Measurements from ENCODE around the gene MICAL3. TPM values are rescaled to one million over a fixed set of nuclear protein-coding genes. Genes with fewer than 3 reads are reported as not detected.

MICAL3 gene
- total RNA-seq, 1 donor from 2014 or later, result 103 TPM

GRCh38 chr22:17943533-17944249, 80.7 kb downstream of the MICAL3 start:
- no peak overlapping the region for H3K4me3 Mint-ChIP-seq
- H3K4me1 Mint-ChIP-seq, result peaks cover 64% of the 10 kb centered on the region
- no peaks in the 10 kb centered on the region for H3K9me3 Mint-ChIP-seq
- H3K27ac Mint-ChIP-seq, result peak overlapping the region; percentile 47
- no peaks in the 10 kb centered on the region for H3K27me3 Mint-ChIP-seq (ENCODE audit: low read depth)
- DNase-seq (ENCODE audit: low spot score in 2 of 2, unreplicated experiment in 2 of 2), result no peak
- no peak for TF ChIP-seq CTCF (IDR thresholded peaks at IDR 0.05; ENCODE audit: unreplicated experiment)
- H3K36me3 Mint-ChIP-seq, result no peaks in the 10 kb centered on the region

- peak overlapping the region; percentile 11 for H3K27ac Mint-ChIP-seq
- no peak for TF ChIP-seq CTCF (IDR thresholded peaks at IDR 0.05; ENCODE audit: unreplicated experiment)
- peaks cover 70% of the 10 kb centered on the region for H3K4me1 Mint-ChIP-seq
- H3K36me3 Mint-ChIP-seq, result no peaks in the 10 kb centered on the region
- H3K27me3 Mint-ChIP-seq (ENCODE audit: low read depth), result no peaks in the 10 kb centered on the region
- no peak for DNase-seq (ENCODE audit: low spot score in 2 of 2, unreplicated experiment in 2 of 2)
- no peaks in the 10 kb centered on the region for H3K9me3 Mint-ChIP-seq
- H3K4me3 Mint-ChIP-seq, result no peak overlapping the region
These were observed 81.6 kb downstream of the MICAL3 start for GRCh38 chr22:17942721-17943120.

DNA sequence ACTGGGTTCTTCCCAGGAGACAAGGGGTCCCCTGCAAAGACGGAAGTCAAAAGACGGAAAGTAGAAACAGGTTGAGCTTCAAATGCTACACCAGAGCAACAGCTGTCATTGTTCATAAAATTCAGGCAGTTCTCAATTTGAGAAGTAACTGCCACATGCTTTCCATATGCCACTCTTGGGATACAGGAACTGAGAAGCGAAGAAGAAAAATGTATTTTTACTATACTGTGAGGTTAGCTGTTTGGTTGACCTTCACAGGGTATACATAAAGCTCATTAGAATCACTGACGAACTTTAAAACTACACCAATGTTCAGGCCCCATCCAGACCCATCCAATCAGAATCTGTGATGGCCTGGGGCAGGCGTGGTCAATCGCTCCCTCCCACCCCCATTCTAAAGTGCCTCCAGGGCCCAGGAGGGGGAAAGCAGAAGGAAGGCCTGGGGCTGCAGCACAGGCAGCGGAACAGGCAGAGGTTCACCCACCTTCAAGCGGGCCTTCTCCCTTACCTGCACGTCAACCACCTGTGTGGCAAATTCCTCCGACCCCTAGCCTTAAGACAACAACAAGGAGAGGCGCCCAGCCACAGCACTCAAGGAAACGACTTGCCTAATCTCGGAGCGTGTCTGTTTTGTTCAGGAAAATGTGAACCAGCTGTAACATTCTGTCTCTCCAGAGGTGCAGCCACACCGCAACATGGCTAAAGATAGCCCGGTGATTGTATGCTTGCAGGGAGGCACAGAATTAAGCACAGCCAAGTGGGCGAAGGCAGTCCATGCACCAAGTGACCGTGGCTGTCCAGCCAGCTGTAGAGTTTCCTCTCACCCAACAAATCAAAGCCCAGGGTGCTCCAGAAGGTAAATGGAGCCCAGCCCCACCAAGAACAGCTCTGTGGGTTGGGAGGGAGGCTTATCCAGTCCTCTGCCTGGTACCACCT, 82.6 kb downstream of the MICAL3 start:
- Mint-ChIP-seq H3K9me3 (no peaks in the 10 kb centered on the region), H3K27ac (peak overlapping the region; percentile 7), H3K4me3 (no peak overlapping the region), H3K27me3 (ENCODE audit: low read depth) (no peaks in the 10 kb centered on the region), H3K36me3 (peaks cover 5% of the 10 kb centered on the region), H3K4me1 (peaks cover 65% of the 10 kb centered on the region)
- no peak for DNase-seq (ENCODE audit: low spot score in 2 of 2, unreplicated experiment in 2 of 2)
- TF ChIP-seq CTCF (IDR thresholded peaks at IDR 0.05; ENCODE audit: unreplicated experiment), result no peak

DNA sequence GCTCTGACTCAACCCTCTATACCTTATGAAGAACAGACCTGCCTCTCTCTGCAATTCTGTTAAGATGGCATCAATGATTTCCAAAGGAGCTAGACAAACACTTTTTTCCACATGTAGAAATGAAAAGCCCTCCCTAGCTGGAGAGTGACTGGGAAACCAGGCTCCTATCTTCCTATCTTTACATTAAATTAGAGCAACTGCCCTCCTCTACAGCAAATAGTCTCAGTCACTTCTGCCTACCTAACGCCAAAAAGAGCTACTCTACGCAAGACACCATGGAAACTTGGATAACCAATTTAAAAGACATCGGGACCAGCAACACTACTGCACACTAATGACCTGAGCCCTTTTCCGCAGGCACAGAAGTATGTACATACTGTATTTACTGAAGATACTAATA, 84.8 kb downstream of the MICAL3 start:
- H3K27ac Mint-ChIP-seq, result no peak overlapping the region
- no peaks in the 10 kb centered on the region for H3K27me3 Mint-ChIP-seq (ENCODE audit: low read depth)
- peaks cover 11% of the 10 kb centered on the region for H3K9me3 Mint-ChIP-seq
- TF ChIP-seq CTCF (IDR thresholded peaks at IDR 0.05; ENCODE audit: unreplicated experiment), result no peak
- DNase-seq (ENCODE audit: low spot score in 2 of 2, unreplicated experiment in 2 of 2), result no peak
- H3K36me3 Mint-ChIP-seq, result peaks cover 11% of the 10 kb centered on the region
- peaks cover 46% of the 10 kb centered on the region for H3K4me1 Mint-ChIP-seq
- no peak overlapping the region for H3K4me3 Mint-ChIP-seq

- H3K27ac Mint-ChIP-seq, result no peak overlapping the region
- no peaks in the 10 kb centered on the region for H3K27me3 Mint-ChIP-seq (ENCODE audit: low read depth)
- H3K4me1 Mint-ChIP-seq, result peaks cover 40% of the 10 kb centered on the region
- H3K4me3 Mint-ChIP-seq, result no peak overlapping the region
- TF ChIP-seq CTCF (IDR thresholded peaks at IDR 0.05; ENCODE audit: unreplicated experiment), result no peak
- DNase-seq (ENCODE audit: low spot score in 2 of 2, unreplicated experiment in 2 of 2), result no peak
- H3K9me3 Mint-ChIP-seq, result peaks cover 17% of the 10 kb centered on the region
- peaks cover 11% of the 10 kb centered on the region for H3K36me3 Mint-ChIP-seq
These were observed 85.3 kb downstream of the MICAL3 start for GRCh38 chr22:17939011-17939410.

Measured in mesothelial cell of epicardium (in vitro differentiated cells).